GM12801 (cell line): ENCODE measurements around the gene SAP25.

ENCODE experiments used
- CTCF ChIP-seq: IDR thresholded peaks from one replicate; pipeline ENCODE4 v1.5.1; 2011; ENCODE audit warnings: control low read depth; ENCODE audit not compliant: insufficient read length; ENCODE audit errors: extremely low read depth

Gene SAP25

GRCh38 chr7:100538348-100538653 lies 35.4 kb downstream of the SAP25 start:
- no peak for TF ChIP-seq CTCF

- no peak for TF ChIP-seq CTCF
These were observed 41.3 kb downstream of the SAP25 start for GRCh38 chr7:100532165-100533022.
